OCI-LY3 (cell line): ENCODE results near the gene KLRB1.
A peak's percentile ranks its signal among the peaks of the same experiment; 100 is the strongest.
"Not testable (repeated sequence)": the region's sequence is repeated elsewhere in the genome, so short reads cannot be mapped to it uniquely, and the experiment has no call there.

Experiments used
- H2AFZ ChIP-seq: fragments of 200-600, 300-600 bp; shearing (Covaris generic); 2 replicates; pipeline ENCODE4 v1.6.0; 2014; ENCODE audit warnings: antibody characterized with exemption, low read depth, low read length
- H3K27ac ChIP-seq: fragments of 200-600, 300-600 bp; sonication (generic); 2 replicates; pipeline ENCODE4 v1.5.1; 2014; ENCODE audit warnings: mild to moderate bottlenecking, low read length, moderate library complexity, mixed read lengths
- H3K27me3 ChIP-seq: fragments of 200-600, 300-600 bp; sonication (generic); 2 replicates; pipeline ENCODE4 v1.6.1; 2014; ENCODE audit warnings: low read depth, low read length, mixed read lengths
- H3K36me3 ChIP-seq: fragments of 200-600, 300-600 bp; sonication (generic); replicated peaks from 2 replicates; pipeline ENCODE3; 2014; ENCODE audit warnings: low read depth, low read length, mixed read lengths
- H3K4me1 ChIP-seq: fragments of 300-600, 200-600 bp; sonication (generic); 2 replicates; pipeline ENCODE4 v1.6.1; 2014; ENCODE audit warnings: low read length, mixed read lengths
- H3K4me2 ChIP-seq: fragments of 200-600, 300-600 bp; sonication (generic); 2 replicates; pipeline ENCODE4 v1.6.1; 2014; ENCODE audit warnings: low read length, mixed read lengths
- H3K4me3 ChIP-seq: fragments of 300-600, 200-600 bp; sonication (generic); 2 replicates; pipeline ENCODE4 v1.5.1; 2014; ENCODE audit warnings: antibody characterized with exemption, mild to moderate bottlenecking, low read length, moderate library complexity
- H3K79me2 ChIP-seq: fragments of 300-600, 200-600 bp; shearing (Covaris generic); 2 replicates; pipeline ENCODE4 v1.6.1; 2014; ENCODE audit warnings: mild to moderate bottlenecking, low read length, mixed read lengths
- H3K9ac ChIP-seq: fragments of 300-600, 200-600 bp; shearing (Covaris generic); 2 replicates; pipeline ENCODE4 v1.6.0; 2014; ENCODE audit warnings: mild to moderate bottlenecking, low read length, moderate library complexity
- H3K9me3 ChIP-seq: fragments of 200-600, 300-600 bp; shearing (Covaris generic); 2 replicates; pipeline ENCODE4 v1.6.1; 2014; ENCODE audit warnings: low read length, mixed read lengths; ENCODE audit not compliant: insufficient read depth
- H4K20me1 ChIP-seq: fragments of 200-600, 300-600 bp; sonication (generic); 2 replicates; pipeline ENCODE4 v1.6.1; 2016; ENCODE audit warnings: low read length, mixed read lengths; ENCODE audit not compliant: insufficient read depth
- EZH2phosphoT487 ChIP-seq: fragments of 200-600 bp; shearing (Covaris generic); IDR thresholded peaks from 2 replicates; pipeline ENCODE4 v1.6.1; 2018; ENCODE audit warnings: antibody characterized with exemption, mixed run types, low read depth
- TF ChIP-seq, protein P1 (sequence below): fragments of 200-600, 300-600 bp; sonication (generic); IDR thresholded peaks from 2 replicates; pipeline ENCODE4 v1.5.1; 2014; ENCODE audit warnings: antibody characterized with exemption, low read length, low read depth

KLRB1 gene

DNA sequence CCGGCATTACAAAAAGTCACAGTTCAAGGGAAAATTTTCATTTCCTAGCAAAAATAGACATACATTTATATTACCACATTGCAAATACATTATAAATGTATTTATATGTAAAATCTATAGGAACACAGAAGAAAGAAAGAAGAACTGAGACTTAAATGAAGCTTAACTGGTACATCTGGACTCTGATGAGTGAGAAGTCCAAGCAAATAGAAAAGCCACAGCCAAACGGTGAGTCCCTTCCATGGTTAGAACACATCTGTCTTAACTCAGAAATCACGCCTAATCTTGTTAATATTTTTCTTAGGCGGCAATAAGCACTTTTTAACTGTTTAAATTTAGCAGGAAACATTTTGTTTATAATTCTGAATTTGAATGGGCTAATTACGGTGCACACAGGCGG is 9.4 kb upstream of the KLRB1 start:
- Histone ChIP-seq H3K79me2 (no peaks in the 10 kb centered on the region), H3K9me3 (no peaks in the 10 kb centered on the region), H3K9ac (peak overlapping the region; percentile 41), H3K4me1 (peaks cover 51% of the 10 kb centered on the region), H3K27me3 (no peaks in the 10 kb centered on the region), H4K20me1 (no peaks in the 10 kb centered on the region), H3K36me3 (peaks cover 5% of the 10 kb centered on the region), H2AFZ (no peak overlapping the region), H3K4me2 (peak overlapping the region; percentile 72), H3K4me3 (peak overlapping the region; percentile 48), H3K27ac (peak overlapping the region; percentile 69)
- TF ChIP-seq EZH2phosphoT487: no peak
- TF ChIP-seq, protein P1, sequence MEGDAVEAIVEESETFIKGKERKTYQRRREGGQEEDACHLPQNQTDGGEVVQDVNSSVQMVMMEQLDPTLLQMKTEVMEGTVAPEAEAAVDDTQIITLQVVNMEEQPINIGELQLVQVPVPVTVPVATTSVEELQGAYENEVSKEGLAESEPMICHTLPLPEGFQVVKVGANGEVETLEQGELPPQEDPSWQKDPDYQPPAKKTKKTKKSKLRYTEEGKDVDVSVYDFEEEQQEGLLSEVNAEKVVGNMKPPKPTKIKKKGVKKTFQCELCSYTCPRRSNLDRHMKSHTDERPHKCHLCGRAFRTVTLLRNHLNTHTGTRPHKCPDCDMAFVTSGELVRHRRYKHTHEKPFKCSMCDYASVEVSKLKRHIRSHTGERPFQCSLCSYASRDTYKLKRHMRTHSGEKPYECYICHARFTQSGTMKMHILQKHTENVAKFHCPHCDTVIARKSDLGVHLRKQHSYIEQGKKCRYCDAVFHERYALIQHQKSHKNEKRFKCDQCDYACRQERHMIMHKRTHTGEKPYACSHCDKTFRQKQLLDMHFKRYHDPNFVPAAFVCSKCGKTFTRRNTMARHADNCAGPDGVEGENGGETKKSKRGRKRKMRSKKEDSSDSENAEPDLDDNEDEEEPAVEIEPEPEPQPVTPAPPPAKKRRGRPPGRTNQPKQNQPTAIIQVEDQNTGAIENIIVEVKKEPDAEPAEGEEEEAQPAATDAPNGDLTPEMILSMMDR: no peak

DNA sequence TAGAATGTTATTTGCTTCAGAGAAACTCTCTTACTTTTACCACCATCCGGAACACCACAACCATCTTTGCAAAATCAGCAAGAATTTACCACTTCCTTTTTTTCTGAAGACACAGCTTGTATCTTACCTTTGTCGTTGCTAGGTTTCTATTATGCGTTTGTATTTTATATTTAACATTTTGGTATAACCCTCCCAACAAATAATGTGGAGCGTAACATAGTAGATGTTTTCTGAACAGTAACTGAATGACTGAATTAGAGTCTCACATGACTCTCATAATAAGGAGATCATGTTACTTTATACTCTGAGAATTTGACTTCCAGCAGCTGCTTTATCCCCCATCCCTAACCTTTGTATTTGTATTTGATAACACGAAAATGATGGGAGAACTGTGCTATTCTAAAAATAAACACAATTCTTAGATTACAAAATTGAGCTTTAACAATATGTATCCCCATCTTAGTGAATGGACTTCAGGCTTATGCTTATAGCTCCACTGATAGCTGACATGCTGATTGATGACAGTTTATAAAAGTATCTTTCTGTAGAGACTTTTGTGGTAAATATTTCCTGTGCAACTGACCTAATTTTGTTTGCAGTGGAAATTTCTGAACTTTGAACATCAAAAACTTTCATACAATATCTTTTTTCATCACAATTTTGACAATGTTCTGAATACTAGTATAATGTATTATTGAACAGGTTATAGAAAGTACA is 7.9 kb upstream of the KLRB1 start:
- no peak overlapping the region for H2AFZ ChIP-seq
- peaks cover 5% of the 10 kb centered on the region for H3K36me3 ChIP-seq
- H3K9ac ChIP-seq: no peak overlapping the region
- no peaks in the 10 kb centered on the region for H4K20me1 ChIP-seq
- H3K9me3 ChIP-seq: no peaks in the 10 kb centered on the region
- peaks cover 51% of the 10 kb centered on the region for H3K4me1 ChIP-seq
- H3K79me2 ChIP-seq: no peaks in the 10 kb centered on the region
- peak overlapping the region; percentile 51 for H3K4me2 ChIP-seq
- peak overlapping the region; percentile 12; the same call in 1 of the 2 replicates for H3K4me3 ChIP-seq
- peak overlapping the region; percentile 2 for H3K27ac ChIP-seq
- no peak for TF ChIP-seq EZH2phosphoT487
- TF ChIP-seq, protein P1: no peak
- H3K27me3 ChIP-seq: no peaks in the 10 kb centered on the region

DNA sequence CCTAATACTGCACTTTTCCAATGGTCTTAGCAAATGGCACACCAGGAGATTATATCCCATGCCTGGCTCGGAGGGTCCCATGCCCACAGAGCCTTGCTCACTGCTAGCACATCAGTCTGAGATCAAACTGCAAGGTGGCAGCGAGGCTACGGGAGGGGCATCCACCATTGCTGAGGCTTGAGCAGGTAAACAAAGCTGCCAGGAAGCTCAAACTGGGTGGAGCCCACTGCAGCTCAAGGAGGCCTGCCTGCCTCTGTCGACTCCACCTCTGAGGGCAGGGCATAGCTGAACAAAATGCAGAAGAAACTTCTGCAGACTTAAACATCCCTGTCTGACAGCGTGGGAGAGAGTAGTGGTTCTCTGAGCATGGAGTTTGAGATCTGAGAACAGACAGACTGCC is 2.9 kb upstream of the KLRB1 start:
- H3K4me2 ChIP-seq, H3K79me2 ChIP-seq, H3K36me3 ChIP-seq, H3K9ac ChIP-seq, H4K20me1 ChIP-seq, H2AFZ ChIP-seq, H3K9me3 ChIP-seq, H3K27me3 ChIP-seq, H3K27ac ChIP-seq, H3K4me1 ChIP-seq, H3K4me3 ChIP-seq: not testable (repeated sequence)

DNA sequence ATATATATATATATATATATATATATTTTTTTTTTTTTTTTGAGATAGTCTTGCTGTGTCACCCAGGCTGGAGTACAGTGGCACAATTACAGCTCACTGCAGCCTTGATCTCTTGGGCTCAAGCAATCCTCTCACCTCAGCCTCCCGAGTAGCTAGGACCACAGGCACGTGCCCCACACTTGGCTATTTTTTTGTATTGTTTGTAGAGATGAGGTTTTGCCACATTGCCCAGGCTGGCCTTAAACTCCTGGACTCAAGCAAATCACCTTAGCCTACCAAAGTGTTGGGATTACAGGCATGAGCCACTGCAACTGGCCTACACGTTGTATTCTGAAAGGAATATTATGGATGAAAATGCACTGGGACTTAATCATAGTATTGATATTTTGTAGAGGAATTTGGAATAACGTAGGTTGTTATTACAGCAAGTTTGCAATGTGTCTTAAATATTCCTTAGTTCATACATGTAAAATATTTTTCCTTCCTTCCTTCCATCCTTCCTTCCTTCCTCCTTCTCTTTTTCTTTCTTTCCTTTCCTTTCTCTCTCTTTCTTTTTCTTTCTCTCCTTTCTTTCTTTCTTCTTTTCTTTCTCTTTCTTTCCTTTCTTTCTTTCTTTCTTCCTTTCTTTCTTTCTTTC is 862 bp downstream of the KLRB1 start:
- no peak for TF ChIP-seq EZH2phosphoT487
- TF ChIP-seq, protein P1: no peak
- Histone ChIP-seq H3K27me3 (no peaks in the 10 kb centered on the region), H3K9ac (no peak overlapping the region), H3K27ac (no peak overlapping the region), H4K20me1 (no peaks in the 10 kb centered on the region), H3K9me3 (no peaks in the 10 kb centered on the region), H3K4me2 (no peak overlapping the region), H3K4me1 (peaks cover under 1% of the 10 kb centered on the region; the same call in 1 of the 2 replicates), H3K36me3 (no peaks in the 10 kb centered on the region), H3K4me3 (no peak overlapping the region), H3K79me2 (no peaks in the 10 kb centered on the region), H2AFZ (no peak overlapping the region)
